PFSK-1 (cell line): ENCODE measurements around the gene CHD3.

Source experiments
- FOXP2 ChIP-seq: optimal IDR thresholded peaks from 2 replicates; pipeline ENCODE3; 2011; ENCODE audit warnings: borderline replicate concordance, control low read depth, inconsistent platforms; ENCODE audit not compliant: insufficient read depth; ENCODE audit errors: extremely low read length, extremely low read depth
- POLR2AphosphoS5 ChIP-seq: IDR thresholded peaks from 2 replicates; pipeline ENCODE4 v1.6.1; 2012; ENCODE audit warnings: low read depth, mild to moderate bottlenecking, control low read depth, low read length, moderate library complexity
- SIN3A ChIP-seq: IDR thresholded peaks from 2 replicates; pipeline ENCODE4 v1.6.1; 2012; ENCODE audit warnings: mild to moderate bottlenecking, low read length, moderate library complexity, borderline replicate concordance; ENCODE audit not compliant: insufficient read depth
- TAF1 ChIP-seq: IDR thresholded peaks from 2 replicates; pipeline ENCODE4 v1.6.1; 2012; ENCODE audit warnings: low read length, control low read depth, borderline replicate concordance; ENCODE audit not compliant: insufficient read depth
- TF ChIP-seq, protein P1 (sequence below), 2 experiments: IDR thresholded peaks; 2 replicates each; pipeline versions ENCODE4 v1.6.1 to v1.8.0; 2011 to 2012; ENCODE audit warnings: low read depth in 2 of 2, low read length in 2 of 2, control low read depth in 1 of 2, inconsistent platforms in 1 of 2, mild to moderate bottlenecking in 1 of 2, moderate library complexity in 1 of 2; ENCODE audit not compliant: insufficient read depth in 1 of 2

DNA sequence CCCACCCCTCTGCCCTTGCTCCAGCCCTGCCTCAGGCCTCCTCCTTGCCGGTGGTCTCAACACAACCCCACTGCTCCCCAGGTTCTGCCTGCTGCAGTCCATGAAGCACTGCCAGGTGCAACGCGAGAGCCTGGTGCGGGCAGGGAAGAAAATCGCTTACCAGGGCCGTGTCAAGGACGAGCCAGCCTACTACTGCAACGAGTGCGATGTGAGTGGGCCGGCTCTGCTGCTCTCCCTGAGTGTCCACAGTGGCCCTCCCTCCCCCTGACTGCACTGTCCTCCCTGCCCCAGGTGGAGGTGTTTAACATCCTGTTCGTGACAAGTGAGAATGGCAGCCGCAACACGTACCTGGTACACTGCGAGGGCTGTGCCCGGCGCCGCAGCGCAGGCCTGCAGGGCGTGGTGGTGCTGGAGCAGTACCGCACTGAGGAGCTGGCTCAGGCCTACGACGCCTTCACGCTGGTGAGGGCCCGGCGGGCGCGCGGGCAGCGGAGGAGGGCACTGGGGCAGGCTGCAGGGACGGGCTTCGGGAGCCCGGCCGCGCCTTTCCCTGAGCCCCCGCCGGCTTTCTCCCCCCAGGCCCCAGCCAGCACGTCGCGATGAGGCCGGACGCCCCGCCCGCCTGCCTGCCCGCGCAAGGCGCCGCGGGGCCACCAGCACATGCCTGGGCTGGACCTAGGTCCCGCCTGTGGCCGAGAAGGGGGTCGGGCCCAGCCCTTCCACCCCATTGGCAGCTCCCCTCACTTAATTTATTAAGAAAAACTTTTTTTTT is 35.5 kb upstream of the CHD3 start:
- no peak for TF ChIP-seq SIN3A
- TF ChIP-seq POLR2AphosphoS5, result no peak
- TF ChIP-seq, protein P1, sequence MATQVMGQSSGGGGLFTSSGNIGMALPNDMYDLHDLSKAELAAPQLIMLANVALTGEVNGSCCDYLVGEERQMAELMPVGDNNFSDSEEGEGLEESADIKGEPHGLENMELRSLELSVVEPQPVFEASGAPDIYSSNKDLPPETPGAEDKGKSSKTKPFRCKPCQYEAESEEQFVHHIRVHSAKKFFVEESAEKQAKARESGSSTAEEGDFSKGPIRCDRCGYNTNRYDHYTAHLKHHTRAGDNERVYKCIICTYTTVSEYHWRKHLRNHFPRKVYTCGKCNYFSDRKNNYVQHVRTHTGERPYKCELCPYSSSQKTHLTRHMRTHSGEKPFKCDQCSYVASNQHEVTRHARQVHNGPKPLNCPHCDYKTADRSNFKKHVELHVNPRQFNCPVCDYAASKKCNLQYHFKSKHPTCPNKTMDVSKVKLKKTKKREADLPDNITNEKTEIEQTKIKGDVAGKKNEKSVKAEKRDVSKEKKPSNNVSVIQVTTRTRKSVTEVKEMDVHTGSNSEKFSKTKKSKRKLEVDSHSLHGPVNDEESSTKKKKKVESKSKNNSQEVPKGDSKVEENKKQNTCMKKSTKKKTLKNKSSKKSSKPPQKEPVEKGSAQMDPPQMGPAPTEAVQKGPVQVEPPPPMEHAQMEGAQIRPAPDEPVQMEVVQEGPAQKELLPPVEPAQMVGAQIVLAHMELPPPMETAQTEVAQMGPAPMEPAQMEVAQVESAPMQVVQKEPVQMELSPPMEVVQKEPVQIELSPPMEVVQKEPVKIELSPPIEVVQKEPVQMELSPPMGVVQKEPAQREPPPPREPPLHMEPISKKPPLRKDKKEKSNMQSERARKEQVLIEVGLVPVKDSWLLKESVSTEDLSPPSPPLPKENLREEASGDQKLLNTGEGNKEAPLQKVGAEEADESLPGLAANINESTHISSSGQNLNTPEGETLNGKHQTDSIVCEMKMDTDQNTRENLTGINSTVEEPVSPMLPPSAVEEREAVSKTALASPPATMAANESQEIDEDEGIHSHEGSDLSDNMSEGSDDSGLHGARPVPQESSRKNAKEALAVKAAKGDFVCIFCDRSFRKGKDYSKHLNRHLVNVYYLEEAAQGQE (IDR thresholded peaks at IDR 0.05; ENCODE audit: insufficient read depth in 1 of 2, low read depth in 2 of 2, low read length in 2 of 2), result no peak
- TF ChIP-seq TAF1, result no peak
- TF ChIP-seq FOXP2, result no peak
